Fibroblast of peridontal ligament (primary cell): ENCODE results near the gene CDC42BPG.

ENCODE experiments used
- DNase-seq: peaks from one replicate; pipeline ENCODE4 v3.0.0-alpha.2; 2010; ENCODE audit errors: extremely low read depth

Gene CDC42BPG

GRCh38 chr11:64789331-64790204 lies 54.9 kb downstream of the CDC42BPG start:
- no peak for DNase-seq

- DNase-seq: no peak
Measured at GRCh38 chr11:64788321-64789215, 55.9 kb downstream of the CDC42BPG start.

GRCh38 chr11:64787526-64788320 lies 56.7 kb downstream of the CDC42BPG start:
- DNase-seq: peak; percentile 45

- no peak for DNase-seq
Measured at GRCh38 chr11:64786308-64786707, 58.1 kb downstream of the CDC42BPG start.

- no peak for DNase-seq
Measured at GRCh38 chr11:64784813-64785581, 59.5 kb downstream of the CDC42BPG start.

- DNase-seq: peak; percentile 100
Measured at GRCh38 chr11:64778473-64779298, 65.8 kb downstream of the CDC42BPG start, which contains the start of gene SF1. Gene SF1, minus strand, starts transcription at chr11:64778542. Its CDS starts 150 bp downstream, at chr11:64778392.

- DNase-seq: no peak
Measured at GRCh38 chr11:64778223-64778472, 66.3 kb downstream of the CDC42BPG start.

GRCh38 chr11:64777449-64778222 lies 66.8 kb downstream of the CDC42BPG start:
- peak; percentile 77 for DNase-seq

- no peak for DNase-seq
Measured at GRCh38 chr11:64776875-64777274, 67.6 kb downstream of the CDC42BPG start.

- no peak for DNase-seq
Measured at GRCh38 chr11:64776425-64776824, 68.0 kb downstream of the CDC42BPG start.

GRCh38 chr11:64774144-64774543 lies 70.3 kb downstream of the CDC42BPG start:
- no peak for DNase-seq
